ENCODE measurements around the gene MYO1F.
"Not testable (repeated sequence)": the region's sequence is repeated elsewhere in the genome, so short reads cannot be mapped to it uniquely, and the experiment has no call there.

Gene MYO1F

DNA sequence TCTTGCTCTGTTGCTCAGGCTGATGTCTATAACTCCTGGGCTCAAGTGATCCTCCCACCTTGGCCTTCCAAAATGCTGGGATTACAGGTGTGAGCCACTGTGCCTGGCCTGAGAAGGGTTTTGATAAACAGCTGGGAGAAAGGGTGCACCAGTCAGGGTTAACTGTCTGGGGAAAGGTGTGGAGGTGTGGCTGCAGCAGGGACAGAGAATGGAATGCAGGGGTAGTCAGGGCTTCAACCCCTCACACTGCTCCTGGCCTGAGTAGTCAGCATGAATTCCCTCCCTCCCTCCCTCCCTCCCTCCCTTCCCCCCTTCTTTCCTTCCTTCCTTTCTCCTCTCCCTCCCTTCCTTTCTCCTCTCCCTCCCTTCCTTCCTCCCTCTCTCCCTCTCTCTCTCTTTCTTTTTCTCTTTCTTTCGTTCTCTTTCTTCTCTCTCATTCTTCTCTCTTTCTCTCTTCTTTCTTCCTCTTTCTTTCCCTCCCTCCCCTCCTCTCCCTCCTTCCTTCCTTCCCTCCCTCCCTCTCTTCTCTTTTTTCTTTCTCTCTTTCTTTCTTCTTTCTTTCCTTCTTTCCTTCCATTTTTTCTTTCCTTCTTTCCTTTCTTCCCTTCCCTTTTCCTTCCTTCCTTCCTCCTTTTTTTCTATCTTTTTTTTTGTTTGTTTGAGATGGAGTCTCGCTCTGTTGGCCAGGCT lies 16.0 kb downstream of the MYO1F start:
- no peak for DNase-seq

DNA sequence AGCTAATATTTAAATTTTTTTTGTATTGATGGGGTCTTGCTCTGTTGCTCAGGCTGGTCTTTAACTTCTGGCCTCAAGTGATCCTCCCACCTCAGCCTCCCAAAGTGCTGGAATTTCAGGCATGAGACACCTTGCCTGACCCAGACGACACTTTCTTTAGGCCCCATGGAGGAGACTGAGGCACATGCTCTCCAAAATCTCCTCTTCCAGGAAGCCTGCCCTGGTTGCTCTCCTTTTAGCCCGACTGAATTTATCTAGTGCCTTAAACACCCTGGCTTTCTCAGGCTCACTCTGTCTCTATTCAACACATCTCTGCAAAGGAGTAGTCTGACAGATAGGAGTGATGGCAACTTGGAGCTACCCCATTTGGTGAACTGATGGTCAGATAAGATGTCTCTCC lies 18.9 kb downstream of the MYO1F start:
- DNase-seq, result no peak

DNA sequence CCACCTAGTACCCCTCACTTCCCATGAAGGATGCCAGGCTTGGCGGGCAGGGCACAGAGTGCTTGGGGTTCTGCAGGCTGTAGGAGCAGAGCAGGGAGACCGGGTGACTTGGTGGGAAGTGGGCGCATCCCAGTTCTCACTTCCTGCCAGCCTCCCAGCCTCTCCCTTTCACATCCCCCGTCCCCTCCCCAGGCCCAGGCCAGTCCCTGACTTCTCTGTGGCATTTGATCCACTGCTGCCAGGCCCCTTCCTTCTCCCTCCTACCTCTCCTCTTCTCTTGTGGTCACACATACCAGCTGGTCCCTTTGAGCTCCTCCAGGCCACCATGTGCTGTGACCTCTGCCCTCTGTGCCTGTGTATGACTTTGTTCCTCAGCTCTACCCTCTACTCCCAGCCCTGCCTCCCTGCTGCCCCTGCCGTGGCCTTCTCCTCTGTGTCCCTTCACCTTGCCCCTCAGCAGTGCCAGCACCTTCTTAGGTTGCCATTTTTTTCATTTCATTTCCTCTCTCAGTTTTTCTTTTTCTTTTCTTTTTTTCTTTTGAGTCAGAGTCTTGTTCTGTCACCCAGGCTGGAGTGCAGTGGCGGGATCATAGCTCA lies 19.5 kb downstream of the MYO1F start:
- DNase-seq, result no peak

DNA sequence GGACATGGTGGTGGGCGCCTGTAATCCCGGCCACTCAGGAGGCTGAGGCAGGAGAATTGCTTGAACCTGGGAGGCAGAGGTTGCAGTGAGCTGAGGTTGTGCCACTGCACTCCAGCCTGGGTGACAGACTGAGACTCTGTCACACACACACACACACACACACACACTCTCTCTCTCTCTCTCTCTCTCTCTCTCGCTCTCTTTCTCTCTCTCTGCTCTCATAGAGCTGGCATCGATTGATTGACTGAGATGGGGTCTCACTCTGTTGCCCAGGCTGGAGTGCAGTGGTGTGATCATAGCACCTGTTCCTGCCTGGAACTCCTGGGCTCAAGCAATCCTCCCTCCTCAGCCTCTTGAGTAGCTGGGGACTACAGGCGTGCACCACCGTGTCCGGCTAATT lies 23.5 kb downstream of the MYO1F start:
- DNase-seq, result not testable (repeated sequence)

DNA sequence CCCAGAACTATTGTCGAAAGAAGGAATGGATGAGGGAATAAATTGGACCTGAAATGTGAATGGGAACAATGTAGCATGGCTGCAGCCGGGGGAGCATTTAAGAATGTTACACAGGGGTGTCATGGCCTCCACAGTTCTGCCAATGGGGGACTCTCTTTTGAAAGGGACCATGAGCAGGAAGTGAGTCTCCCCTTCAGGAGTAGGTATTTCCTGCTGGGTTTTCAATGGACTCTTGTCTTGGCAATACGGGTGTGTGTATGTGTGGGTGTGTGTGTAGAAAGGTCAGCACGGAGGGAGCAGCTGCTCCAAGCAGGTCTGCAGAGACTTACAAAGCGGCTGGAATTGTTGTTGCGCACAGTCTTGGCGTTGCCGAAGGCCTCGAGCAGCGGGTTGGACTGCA lies 24.4 kb downstream of the MYO1F start:
- no peak for DNase-seq

DNA sequence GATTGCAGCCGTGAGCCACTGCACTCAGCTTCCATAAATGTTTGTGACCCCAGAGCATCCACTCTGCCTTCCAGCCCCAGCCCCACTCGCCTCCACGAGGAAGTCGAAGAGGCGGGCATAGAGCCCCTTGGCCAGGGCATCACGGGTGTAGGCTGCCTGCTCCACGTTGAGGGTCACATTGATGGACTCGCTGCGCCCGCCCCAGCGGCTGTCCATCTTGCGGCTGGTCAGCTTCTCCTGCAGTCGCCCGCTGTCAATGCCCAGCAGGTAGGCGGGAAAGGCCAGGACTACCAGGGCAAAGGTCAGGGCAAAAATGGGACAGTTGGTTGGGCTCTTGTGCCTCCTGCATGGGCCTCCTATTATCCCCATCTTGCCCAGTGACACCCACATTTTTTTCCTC lies 27.2 kb downstream of the MYO1F start:
- DNase-seq, result no peak

DNA sequence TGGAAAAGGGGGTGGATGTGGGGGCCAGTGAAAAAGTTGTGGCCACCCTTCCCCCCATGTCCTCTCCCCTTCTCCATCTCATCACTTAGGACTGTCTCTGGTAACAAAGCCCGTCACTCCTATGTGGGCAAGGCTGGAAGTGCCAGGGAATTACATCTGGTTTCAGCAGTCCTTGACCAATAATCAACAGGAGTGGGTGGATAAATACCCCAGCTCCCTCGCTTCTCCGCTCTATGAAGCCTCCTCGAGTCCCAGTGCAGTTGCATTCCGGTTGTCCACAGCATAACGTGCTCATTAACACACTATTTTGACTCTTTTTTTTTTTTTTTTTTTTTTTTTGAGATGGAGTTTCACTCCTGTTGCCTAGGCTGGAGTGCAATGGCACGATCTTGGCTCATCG lies 31.5 kb downstream of the MYO1F start:
- DNase-seq, result no peak

DNA sequence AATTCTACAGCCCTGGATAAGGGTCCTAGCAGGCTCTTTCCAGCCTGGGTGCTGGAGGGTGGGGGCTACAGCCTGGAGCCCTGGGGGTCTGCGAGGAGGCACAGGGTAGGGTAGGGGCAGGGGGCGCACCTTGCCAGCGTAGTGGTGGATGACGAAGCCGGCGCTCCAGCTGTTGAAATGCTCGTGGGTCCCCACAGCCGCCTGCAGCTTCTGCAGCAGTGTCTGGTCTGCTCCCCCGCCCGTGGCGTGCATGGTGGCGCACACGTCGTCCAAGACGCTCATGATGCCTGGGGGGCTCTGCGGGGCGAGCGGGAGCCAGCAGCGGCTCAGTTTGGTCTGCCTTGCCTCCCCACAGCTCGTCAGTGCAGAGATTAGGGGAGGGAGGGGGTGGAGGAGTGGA lies 33.1 kb downstream of the MYO1F start:
- no peak for DNase-seq

DNA sequence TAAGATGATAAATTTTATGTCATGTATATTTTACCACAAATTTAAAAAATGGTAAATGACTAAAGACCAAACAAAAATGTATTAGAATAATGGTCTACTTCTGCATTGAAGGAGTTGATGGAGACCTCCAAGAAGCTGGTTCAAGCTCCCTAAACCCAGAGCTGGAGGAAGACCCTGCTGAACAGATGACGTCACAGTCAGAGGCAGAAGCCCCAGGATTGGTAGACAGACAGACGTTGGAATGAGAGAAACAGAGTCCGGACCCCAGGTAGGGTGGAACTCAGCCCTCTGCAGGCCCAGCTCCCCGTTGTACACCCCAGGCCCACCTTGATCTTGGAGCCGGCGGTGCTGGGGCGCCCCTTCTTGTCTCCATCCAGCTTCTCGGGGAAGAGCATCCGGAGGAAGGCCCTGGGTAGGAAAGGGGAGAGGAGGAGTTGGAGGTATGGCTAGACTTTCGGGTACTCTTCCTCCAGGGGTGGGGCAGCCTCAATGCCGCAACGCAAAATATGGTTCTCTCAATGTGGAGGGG lies 37.6 kb downstream of the MYO1F start:
- no peak for DNase-seq

DNA sequence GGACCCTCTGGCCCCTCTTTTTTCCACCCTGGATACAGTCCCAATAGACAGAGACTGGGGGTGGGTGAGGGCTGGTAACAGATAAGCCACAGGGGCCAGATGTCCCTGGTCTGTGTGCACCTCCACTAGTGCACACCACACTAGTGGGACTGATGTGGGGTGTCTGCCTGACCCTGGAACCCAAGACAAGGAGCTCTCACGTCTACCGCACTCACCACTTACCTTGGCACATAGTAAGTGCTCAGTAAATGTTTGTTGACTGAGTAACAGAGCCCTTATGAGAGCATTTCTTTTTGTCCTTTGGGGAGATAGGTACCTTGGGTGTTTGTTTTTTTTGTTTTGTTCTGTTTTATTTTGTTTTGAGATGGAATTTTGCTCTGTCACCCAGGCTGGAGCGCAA lies 40.1 kb downstream of the MYO1F start:
- no peak for DNase-seq

DNA sequence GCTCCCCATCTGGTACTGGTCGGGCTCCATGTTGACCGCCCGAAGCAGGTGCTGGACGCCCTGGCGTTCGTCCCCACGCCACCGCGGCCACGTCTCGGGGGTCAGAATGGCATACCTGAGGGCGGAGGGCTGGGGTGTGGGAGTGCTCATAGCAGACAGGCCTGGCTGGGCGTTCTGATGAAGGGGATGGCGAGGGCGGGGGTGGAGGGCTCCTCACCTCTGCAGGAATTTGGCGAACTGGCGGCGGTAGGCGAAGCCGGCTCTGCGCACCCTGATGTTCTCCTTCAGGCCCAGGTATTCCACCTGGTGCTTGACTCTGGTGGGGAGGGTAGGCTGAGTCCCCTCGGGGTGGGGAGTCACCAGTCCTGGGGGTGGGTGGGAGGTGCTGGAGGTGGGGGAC lies 41.0 kb downstream of the MYO1F start:
- DNase-seq, result no peak

DNA sequence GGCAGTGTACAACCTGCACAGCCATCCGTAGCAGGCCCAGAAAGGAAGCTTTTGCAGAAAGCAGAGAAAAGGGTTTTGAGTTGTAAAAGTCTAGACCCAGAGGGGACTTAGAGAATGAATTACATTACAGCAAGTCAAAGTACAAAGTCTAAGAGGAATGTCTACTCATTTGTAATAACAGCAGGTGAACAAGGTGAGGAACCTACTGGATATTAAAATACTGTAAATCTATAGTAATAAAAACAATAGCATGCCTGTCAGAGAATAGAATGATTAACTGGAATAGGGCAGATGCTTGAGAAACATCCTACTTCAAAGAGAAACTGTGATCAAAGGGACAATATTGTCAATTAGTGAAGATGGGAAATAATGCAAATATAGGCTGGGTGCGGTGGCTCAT lies 45.0 kb downstream of the MYO1F start:
- DNase-seq, result no peak

DNA sequence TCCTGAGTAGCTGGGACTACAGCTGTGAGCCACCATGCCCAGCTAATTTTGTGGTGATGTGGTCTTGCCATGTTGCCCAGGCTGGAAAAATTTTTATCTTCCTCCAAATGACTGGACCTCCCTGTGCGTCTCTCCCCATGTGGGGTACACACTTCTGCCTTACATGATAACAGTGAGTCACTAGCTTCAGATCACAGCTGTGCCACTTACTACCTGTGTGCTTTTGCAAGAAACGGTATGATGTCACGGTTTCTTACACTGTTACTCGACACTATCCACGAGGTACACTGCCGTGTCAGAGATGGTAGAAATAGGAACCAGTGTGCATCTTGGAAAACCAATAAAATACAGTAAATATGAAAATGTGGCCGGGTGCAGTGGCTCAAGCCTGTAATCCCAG lies 45.8 kb downstream of the MYO1F start:
- no peak for DNase-seq

DNA sequence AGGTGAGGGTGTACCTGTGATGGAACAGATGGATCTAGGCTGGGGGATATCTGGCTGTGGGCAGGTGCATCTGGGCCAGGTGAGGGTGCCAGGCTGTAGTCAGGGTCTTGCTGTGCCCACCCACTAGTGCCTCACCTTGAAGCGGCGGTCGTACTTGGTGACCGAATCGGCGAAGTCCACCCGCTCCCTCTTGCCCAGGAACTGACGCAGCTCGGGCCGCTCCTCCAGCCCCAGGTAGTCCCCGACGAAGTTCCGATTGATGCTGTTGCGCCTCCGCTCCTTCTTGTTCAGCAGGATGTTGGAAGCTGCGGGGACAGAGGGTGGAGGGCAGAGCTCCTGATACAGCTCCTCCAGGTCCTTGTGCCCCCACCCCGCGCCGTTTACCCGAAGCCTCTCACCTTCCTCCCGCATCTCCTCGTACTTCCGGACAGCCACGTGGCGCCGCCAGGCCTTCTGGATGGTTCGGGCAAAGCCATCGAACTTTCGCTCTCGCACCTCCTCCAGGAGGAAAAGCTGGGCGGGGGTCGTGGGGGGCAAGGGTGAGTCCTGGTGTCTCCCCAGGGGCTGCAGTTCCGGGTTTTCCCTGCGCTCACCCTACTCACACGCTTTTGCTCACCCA lies 47.1 kb downstream of the MYO1F start:
- no peak for DNase-seq

DNA sequence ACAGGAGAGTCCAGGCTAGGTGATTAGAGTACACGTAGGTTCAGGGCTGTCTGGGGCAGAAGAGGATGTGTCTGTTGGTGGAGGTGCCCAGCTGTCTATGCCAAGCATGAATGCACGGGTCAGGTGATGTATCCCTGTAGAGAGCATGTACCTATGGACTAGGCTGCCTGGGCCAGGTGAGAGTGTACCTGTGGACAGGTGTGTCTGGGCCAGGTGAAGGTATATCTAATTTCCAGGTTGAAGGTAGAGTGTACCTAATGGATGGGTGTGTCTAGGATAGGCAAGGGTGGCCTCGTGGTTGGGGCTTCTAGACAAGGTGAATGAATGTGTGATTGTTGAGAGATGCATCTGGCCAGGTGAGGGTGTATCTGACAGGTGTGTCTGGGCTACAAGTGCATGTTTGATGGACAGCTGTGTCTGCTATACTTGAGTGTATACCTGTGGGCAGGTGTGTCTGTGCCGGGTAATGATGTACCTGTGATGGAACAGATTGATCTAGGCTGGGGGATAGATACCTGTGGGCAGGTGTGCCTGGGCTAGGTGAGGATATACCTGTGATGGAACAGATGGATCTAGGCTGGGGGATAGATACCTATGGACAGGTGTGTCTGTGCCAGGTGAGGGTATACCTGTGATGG lies 47.8 kb downstream of the MYO1F start:
- DNase-seq, result no peak

DNA sequence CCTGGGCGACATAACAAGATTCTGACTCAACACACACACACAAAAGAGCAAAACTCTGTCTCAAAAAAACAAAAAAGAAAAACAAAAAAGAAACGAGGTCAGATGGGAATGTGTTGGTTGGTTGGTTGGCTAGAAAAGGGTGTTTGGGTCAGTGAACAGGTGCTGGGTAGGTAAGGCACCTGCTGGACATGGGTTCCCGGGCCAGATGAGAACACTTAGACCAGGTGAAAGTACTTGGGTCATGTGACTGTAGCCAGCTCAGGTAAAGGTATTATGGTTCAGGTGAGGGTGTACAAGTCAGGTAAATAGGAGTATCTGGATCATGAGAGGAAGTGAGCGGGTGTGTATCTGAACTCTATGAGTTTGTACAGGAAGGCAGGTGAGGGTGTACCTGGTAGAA lies 48.7 kb downstream of the MYO1F start:
- no peak for DNase-seq

DNA sequence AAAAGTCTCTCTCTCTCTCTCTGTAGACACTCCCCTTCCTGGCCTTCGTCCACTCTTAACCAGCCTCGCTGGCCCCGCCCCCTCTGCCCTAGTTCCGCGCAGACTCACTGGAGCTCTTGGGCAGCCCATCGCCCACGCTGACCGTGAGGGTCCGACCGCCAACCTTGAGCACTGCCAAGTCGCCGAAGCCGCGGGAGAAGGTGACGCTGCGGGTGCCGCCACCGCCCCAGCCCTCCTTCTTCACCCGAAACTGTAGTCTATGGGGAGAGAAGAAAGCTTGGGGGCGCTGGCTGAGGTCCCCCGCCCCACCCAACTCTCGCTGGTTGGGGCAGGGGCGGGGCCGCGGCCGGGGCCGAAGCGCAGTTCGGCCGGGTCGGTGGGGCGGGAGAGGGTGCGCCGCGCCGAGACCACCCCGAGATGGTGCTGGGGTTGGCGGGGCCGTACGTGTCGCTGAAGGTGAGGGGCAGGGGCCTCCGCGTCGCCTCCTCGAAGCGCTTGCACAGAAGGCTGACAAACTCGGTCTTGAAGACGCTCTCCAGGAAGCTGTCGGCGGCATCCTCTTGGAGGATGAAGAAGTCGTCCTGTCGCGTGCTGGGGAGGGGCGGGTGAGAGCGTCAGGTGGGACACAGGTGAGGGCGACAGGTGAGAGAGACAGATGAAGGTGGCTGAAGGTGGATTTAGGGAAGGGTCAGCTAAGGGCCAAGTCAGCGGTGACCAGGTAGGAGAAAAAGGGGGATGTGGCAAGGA lies 50.7 kb downstream of the MYO1F start:
- no peak for DNase-seq

DNA sequence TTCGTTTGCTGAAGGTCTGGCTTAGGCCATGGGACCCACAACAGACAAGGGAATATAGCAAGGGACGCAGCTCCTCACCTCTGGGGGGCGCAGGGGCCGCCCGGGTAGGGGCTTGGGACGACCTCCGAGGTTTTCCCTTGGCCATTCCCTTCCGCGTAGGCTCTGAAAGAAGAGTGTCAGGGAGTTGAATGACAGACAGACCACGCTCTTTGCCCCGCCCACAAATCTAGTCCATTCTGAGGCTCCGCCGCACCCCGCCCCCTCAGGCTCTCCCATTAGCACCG lies 51.9 kb downstream of the MYO1F start:
- no peak for DNase-seq

DNA sequence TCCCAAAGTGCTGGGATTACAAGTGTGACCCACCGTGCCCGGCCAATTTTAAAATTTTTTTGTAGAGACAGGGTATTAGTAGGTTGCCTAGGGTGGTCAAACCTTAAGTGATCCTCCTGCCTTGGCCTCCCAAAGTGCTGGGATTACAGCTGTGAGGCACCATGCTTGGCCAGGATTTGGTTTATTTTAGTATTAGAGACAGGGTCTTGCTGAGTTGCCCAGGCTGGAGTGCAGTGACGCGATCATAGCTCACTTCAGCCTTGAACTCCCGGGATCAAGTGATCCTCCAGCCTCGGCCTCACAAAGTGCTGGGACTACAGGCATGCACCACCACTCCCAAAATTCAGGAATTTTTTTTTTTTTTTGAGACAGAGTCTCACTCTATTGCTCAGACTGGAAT lies 57.9 kb downstream of the MYO1F start:
- no peak for DNase-seq

DNA sequence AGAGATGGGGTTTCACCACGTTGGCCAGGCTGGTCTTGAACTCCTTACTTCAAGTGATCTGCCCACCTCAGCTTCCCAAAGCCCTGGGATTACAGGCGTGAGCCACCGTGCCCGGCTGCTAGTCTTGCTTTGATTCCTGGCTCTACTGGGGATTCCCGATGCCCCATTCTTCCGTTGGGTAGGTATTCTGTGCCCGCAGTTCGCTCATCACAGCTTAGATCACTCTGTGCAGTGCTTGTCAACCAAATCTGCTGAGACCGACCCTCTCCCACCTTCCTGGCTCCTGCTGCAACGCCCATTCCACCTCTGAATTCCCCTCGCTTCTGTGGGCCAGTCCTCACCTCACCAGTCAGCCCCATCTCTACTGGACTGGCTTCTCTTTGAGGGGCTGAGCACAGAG lies 58.7 kb downstream of the MYO1F start:
- no peak for DNase-seq

DNA sequence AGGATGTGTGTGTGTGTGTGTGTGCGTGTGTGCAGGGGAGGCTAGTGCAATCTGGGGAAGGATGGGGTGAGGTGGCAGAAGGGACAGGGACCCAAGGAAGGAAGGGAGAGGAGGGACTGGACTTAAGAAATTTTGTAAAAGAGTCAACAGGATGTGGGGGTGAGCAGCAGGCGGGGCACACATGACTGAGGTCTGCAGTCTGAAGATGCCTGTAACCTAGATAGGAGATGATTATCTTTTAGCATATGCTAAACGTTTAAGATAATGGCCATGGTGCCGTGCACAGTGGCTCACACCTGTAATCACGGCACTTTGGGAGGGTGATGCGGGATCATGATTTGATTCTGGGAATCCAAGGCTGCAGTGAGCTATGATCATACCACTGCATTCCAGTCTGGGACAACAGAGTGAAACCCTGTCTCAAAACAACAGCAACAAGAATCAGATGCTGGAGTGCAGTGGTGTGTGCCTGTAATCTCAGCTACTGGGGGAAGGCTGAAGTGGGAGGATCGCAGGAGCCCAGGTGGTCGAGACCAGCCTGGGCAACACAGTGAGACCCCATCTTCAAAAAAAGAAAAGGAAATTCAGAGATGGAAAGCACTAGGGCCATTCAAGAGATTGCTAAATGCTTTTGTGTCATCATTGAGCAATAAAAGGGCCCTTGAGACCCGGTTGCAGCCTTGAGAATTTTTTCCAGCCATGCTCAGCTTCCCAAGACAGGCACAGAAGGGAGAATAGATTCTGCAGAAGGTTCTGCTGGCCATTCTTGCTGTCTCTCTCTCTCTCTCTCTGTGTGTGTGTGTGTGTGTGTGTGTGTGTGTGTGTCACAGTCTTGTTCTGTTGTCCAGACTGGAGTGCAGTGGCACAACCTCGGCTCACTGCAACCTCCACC lies 59.4 kb downstream of the MYO1F start:
- DNase-seq, result no peak

DNA sequence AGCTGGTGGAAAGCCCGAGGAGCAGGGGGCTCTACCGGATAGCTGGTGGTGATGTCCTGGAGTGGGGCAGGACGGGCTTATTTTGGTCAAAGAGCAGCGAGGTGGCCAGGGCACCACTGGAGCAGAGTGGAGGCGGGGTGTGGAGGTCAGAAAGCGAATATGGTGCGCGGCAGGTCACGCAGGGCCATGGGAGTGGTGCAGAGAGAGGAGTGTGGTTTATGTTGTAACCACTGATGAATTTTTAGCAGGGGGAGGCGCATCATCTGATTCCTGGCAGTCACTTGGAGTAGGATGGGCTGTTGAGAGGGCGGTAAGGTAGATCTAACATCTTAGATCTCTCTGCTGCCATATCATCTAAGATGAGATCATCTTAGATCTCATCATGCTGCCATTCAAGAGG lies 61.9 kb downstream of the MYO1F start:
- DNase-seq, result no peak

Data from stimulated activated CD4-positive, alpha-beta T cell treated with anti-CD3 and anti-CD28 coated beads, Interleukin-12 subunit alpha, Interleukin-12 subunit beta, amount 100 ng/mL, for 4 hours (primary cell).